Measurements from ENCODE around the gene GTF2F1. TPM values are rescaled to one million over a fixed set of nuclear protein-coding genes. Genes with fewer than 3 reads are reported as not detected.

The GTF2F1 gene
- polyA plus RNA-seq, 1 donor, result 99.4 TPM

- Histone ChIP-seq H3K4me1 (ENCODE audit: control insufficient read depth, insufficient read depth, low read length) (peaks cover 9% of the 10 kb centered on the region), H3K27ac (ENCODE audit: low read length) (no peak overlapping the region), H3K4me3 (ENCODE audit: low read length) (no peak overlapping the region), H3K9me3 (ENCODE audit: control insufficient read depth, low read depth, low read length) (peaks cover 5% of the 10 kb centered on the region), H3K27me3 (ENCODE audit: control insufficient read depth, insufficient read depth, low read length) (no peaks in the 10 kb centered on the region), H3K36me3 (ENCODE audit: control insufficient read depth, insufficient read depth, low read length) (peaks cover 86% of the 10 kb centered on the region)
- no peak for DNase-seq
- no CpG with 5 or more reads among the region's 33 CpGs for WGBS (ENCODE audit: insufficient coverage, low lambda C conversion rate)
These were observed 25.0 kb upstream of the GTF2F1 start for GRCh38 chr19:6417713-6418561.

GRCh38 chr19:6416658-6417405 is 23.9 kb upstream of the GTF2F1 start:
- Histone ChIP-seq H3K4me3 (ENCODE audit: low read length) (no peak overlapping the region), H3K27me3 (ENCODE audit: control insufficient read depth, insufficient read depth, low read length) (no peaks in the 10 kb centered on the region), H3K9me3 (ENCODE audit: control insufficient read depth, low read depth, low read length) (peaks cover 5% of the 10 kb centered on the region), H3K36me3 (ENCODE audit: control insufficient read depth, insufficient read depth, low read length) (peaks cover 78% of the 10 kb centered on the region), H3K4me1 (ENCODE audit: control insufficient read depth, insufficient read depth, low read length) (peaks cover 3% of the 10 kb centered on the region), H3K27ac (ENCODE audit: low read length) (no peak overlapping the region)
- no CpG with 5 or more reads among the region's 29 CpGs for WGBS (ENCODE audit: insufficient coverage, low lambda C conversion rate)
- no peak for DNase-seq

DNA sequence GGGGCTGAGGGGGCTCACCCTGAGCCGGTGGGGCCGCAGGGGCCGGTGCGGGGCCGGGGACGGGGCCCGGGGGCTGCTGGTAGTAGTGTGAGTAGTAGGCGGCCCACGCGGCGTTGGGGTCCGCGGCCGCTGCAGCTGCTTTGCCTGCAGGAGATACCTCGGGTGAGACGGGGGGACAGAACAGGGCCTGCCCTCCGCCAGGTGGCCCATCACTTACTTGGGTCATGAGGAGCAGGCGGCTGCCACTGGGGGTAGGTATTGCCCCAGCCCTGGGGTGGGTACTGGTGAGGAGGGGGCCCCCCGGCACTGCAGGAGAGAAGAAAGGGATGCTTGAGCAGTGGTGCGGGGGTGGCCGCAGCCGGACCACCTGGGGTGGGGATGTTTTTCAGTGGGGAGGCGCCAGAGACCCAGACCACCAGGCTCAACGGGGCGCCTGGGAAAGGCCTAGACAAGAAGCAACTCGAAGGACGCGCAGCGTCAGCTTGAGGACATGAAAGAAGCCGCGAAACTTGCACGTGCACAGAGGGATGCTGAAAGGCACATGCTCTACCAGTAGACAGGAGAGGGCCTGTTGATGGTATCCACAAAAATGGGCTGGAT is 22.7 kb upstream of the GTF2F1 start:
- Histone ChIP-seq H3K27me3 (ENCODE audit: control insufficient read depth, insufficient read depth, low read length) (no peaks in the 10 kb centered on the region), H3K4me3 (ENCODE audit: low read length) (no peak overlapping the region), H3K27ac (ENCODE audit: low read length) (no peak overlapping the region), H3K9me3 (ENCODE audit: control insufficient read depth, low read depth, low read length) (peaks cover 5% of the 10 kb centered on the region), H3K36me3 (ENCODE audit: control insufficient read depth, insufficient read depth, low read length) (peaks cover 67% of the 10 kb centered on the region), H3K4me1 (ENCODE audit: control insufficient read depth, insufficient read depth, low read length) (peaks cover 3% of the 10 kb centered on the region)
- no peak for DNase-seq
- WGBS (ENCODE audit: insufficient coverage, low lambda C conversion rate), result 98% methylated on average over 8 of the region's 32 CpGs

GRCh38 chr19:6414793-6415590 is 22.0 kb upstream of the GTF2F1 start:
- no peak overlapping the region for H3K4me3 ChIP-seq (ENCODE audit: low read length)
- no peak overlapping the region for H3K27ac ChIP-seq (ENCODE audit: low read length)
- no peaks in the 10 kb centered on the region for H3K27me3 ChIP-seq (ENCODE audit: control insufficient read depth, insufficient read depth, low read length)
- WGBS (ENCODE audit: insufficient coverage, low lambda C conversion rate), result no CpG with 5 or more reads among the region's 47 CpGs
- peaks cover 60% of the 10 kb centered on the region for H3K36me3 ChIP-seq (ENCODE audit: control insufficient read depth, insufficient read depth, low read length)
- peaks cover 3% of the 10 kb centered on the region for H3K4me1 ChIP-seq (ENCODE audit: control insufficient read depth, insufficient read depth, low read length)
- H3K9me3 ChIP-seq (ENCODE audit: control insufficient read depth, low read depth, low read length), result peaks cover 5% of the 10 kb centered on the region
- no peak for DNase-seq

GRCh38 chr19:6413721-6414643 is 21.0 kb upstream of the GTF2F1 start:
- H3K9me3 ChIP-seq (ENCODE audit: control insufficient read depth, low read depth, low read length), result peaks cover 5% of the 10 kb centered on the region
- peaks cover 50% of the 10 kb centered on the region for H3K36me3 ChIP-seq (ENCODE audit: control insufficient read depth, insufficient read depth, low read length)
- H3K4me1 ChIP-seq (ENCODE audit: control insufficient read depth, insufficient read depth, low read length), result peaks cover 3% of the 10 kb centered on the region
- H3K27me3 ChIP-seq (ENCODE audit: control insufficient read depth, insufficient read depth, low read length), result no peaks in the 10 kb centered on the region
- no peak for DNase-seq
- WGBS (ENCODE audit: insufficient coverage, low lambda C conversion rate), result no CpG with 5 or more reads among the region's 42 CpGs
- H3K4me3 ChIP-seq (ENCODE audit: low read length), result no peak overlapping the region
- H3K27ac ChIP-seq (ENCODE audit: low read length), result no peak overlapping the region

GRCh38 chr19:6413291-6413690 is 20.3 kb upstream of the GTF2F1 start:
- peaks cover 5% of the 10 kb centered on the region for H3K9me3 ChIP-seq (ENCODE audit: control insufficient read depth, low read depth, low read length)
- peaks cover 3% of the 10 kb centered on the region for H3K4me1 ChIP-seq (ENCODE audit: control insufficient read depth, insufficient read depth, low read length)
- no peaks in the 10 kb centered on the region for H3K27me3 ChIP-seq (ENCODE audit: control insufficient read depth, insufficient read depth, low read length)
- DNase-seq, result no peak
- no peak overlapping the region for H3K4me3 ChIP-seq (ENCODE audit: low read length)
- H3K36me3 ChIP-seq (ENCODE audit: control insufficient read depth, insufficient read depth, low read length), result peaks cover 43% of the 10 kb centered on the region
- no peak overlapping the region for H3K27ac ChIP-seq (ENCODE audit: low read length)
- 31% methylated on average over 5 of the region's 10 CpGs for WGBS (ENCODE audit: insufficient coverage, low lambda C conversion rate)

DNA sequence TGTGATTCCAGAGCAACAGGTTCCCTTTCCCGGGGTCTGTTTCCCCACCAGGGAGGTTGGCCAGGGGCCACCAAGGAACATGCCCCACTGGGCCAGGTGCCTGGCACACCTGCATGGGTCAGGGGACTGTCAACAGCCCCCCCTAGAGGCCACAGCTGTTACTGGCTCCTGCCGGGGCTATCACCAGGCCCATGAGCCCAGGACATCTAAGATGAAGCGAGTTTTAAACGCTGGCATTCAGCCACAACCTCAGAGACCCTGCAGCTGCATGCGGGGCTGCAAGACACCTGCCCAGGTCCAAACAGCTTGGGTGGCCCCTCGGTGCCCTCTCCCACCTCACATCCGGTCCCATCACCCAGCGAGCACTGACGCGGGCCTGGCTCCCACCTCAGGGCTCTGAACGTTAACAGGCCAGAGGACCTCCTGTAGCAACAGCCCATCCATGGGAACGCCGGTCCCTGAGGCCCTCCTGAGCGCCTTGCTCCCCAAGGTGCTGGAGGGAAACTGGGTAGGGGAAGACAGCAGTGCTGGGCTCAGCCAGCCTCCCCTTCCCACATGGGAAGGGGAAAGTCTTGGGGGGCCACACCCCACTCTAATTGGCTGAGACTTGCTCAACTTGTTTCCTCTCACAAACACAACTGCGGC is 19.6 kb upstream of the GTF2F1 start:
- no peaks in the 10 kb centered on the region for H3K27me3 ChIP-seq (ENCODE audit: control insufficient read depth, insufficient read depth, low read length)
- H3K4me3 ChIP-seq (ENCODE audit: low read length), result no peak overlapping the region
- peaks cover 5% of the 10 kb centered on the region for H3K9me3 ChIP-seq (ENCODE audit: control insufficient read depth, low read depth, low read length)
- peaks cover 36% of the 10 kb centered on the region for H3K36me3 ChIP-seq (ENCODE audit: control insufficient read depth, insufficient read depth, low read length)
- peak; percentile 48 to 57 for DNase-seq
- no CpG with 5 or more reads among the region's 15 CpGs for WGBS (ENCODE audit: insufficient coverage, low lambda C conversion rate)
- H3K4me1 ChIP-seq (ENCODE audit: control insufficient read depth, insufficient read depth, low read length), result peaks cover 3% of the 10 kb centered on the region
- H3K27ac ChIP-seq (ENCODE audit: low read length), result peak overlapping the region; percentile 41

DNA sequence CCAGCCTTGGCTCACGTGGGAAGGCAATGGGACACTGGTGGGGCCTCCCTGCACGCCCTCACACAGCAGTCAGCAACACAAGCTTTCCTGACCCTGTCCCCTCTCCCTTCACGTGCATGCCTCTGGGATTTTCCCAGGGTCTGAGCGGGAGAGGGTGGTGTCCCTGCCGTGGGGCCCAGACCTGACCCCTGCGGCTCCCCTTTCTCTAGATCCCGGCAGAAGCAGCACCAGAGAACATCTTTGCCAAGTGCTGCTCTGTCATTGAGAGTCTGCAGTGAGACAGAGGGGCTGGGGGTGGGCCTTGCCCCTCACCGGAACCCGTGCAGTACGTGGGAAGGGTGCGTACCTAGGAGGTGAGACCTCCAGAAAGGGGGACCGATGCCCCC is 19.1 kb upstream of the GTF2F1 start:
- H3K27ac ChIP-seq (ENCODE audit: low read length), result peak overlapping the region; percentile 41

DNA sequence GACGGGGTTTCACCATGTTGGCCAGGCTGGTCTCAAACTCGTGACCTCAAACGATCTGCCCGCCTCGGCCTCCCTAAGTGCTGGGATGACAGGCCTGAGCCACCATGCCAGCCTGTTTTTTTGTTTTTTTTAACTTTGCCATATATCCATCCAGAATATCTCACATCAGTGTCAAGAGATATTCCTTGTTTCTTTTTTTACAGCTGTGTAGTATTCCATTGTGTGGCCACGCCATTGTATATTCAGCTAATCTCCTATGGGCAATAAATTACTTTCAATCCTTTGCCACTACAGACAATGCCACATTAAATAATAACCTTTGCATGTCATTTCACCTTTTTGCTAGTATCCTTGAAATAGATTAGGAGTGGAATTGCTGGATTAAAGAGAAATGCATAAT is 16.4 kb upstream of the GTF2F1 start:
- 88% methylated on average over 5 of the region's 6 CpGs for WGBS (ENCODE audit: insufficient coverage, low lambda C conversion rate)
- Histone ChIP-seq H3K9me3 (ENCODE audit: control insufficient read depth, low read depth, low read length) (no peaks in the 10 kb centered on the region), H3K36me3 (ENCODE audit: control insufficient read depth, insufficient read depth, low read length) (peaks cover 5% of the 10 kb centered on the region), H3K27me3 (ENCODE audit: control insufficient read depth, insufficient read depth, low read length) (no peaks in the 10 kb centered on the region), H3K27ac (ENCODE audit: low read length) (no peak overlapping the region), H3K4me3 (ENCODE audit: low read length) (no peak overlapping the region), H3K4me1 (ENCODE audit: control insufficient read depth, insufficient read depth, low read length) (peaks cover 5% of the 10 kb centered on the region)
- DNase-seq, result no peak

More for the DNA sequence above, 19.1 kb upstream of the GTF2F1 start:
- DNase-seq, result peak in 1 of 2 donors; percentile 34
- Histone ChIP-seq H3K9me3 (ENCODE audit: control insufficient read depth, low read depth, low read length) (peaks cover 5% of the 10 kb centered on the region), H3K4me1 (ENCODE audit: control insufficient read depth, insufficient read depth, low read length) (peaks cover 3% of the 10 kb centered on the region), H3K27me3 (ENCODE audit: control insufficient read depth, insufficient read depth, low read length) (no peaks in the 10 kb centered on the region), H3K36me3 (ENCODE audit: control insufficient read depth, insufficient read depth, low read length) (peaks cover 31% of the 10 kb centered on the region), H3K4me3 (ENCODE audit: low read length) (no peak overlapping the region)
- no CpG with 5 or more reads among the region's 12 CpGs for WGBS (ENCODE audit: insufficient coverage, low lambda C conversion rate)

Data from large intestine (tissue), 3 donors.